ENCODE data around the gene SLC5A12.

DNA sequence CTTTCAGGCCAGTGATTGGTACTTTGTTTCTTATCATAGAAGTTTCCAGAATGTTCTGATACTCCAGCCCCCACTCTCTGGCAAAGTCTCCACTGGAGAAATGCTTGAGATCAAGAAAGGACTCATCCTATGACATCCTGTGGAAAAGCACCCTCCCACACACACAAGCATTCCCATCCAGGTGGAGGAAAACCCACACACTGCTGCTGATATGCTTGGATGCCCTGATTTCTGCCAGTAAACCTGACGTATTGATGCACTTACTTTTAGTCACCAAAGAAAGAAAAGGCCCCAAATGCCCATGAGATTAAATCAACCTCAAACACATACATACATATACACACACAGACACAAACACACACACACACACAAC is 9.2 kb upstream of the SLC5A12 start:
- no peak for TF ChIP-seq CTCF (IDR thresholded peaks at IDR 0.05)
- TF ChIP-seq POLR2A (IDR thresholded peaks at IDR 0.05) = no peak
